ENCODE data around the gene CCDC127.
"Not testable (repeated sequence)": the region's sequence is repeated elsewhere in the genome, so short reads cannot be mapped to it uniquely, and the experiment has no call there.

Gene CCDC127

DNA sequence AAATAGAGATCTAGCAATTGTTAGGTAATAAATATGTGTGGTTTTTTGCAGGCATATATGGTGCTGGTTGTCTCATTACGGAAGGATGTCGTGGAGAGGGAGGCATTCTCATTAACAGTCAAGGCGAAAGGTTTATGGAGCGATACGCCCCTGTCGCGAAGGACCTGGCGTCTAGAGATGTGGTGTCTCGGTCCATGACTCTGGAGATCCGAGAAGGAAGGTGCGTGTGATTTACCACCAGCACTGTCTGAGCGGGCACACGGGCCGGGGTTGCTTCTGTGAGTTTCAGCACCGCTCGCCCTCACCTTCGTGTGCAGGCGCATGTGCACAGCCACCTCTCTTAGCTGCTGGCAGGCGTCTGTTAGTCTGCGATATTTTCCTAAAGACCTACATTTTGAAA, 15.5 kb upstream of the CCDC127 start:
- DNase-seq = not testable (repeated sequence)

DNA sequence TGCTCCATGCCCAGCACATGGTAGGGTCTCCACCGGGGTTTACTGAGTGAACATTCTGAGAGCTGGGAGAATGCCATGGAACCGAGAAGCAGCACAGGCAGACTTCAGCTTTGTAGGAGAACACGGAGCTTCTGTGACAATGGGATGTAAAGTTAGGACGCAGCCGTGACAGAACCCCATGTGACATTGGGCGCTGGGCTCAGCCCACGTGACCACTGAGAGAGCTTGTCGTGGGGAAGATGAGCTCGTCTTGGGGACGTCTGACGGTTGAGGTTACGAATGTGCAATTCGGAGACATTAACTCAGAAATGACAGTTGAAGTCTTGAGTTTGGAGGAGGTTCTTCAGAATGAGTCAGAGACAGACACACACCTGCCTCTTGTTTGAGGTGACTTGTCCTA, 13.7 kb upstream of the CCDC127 start:
- DNase-seq = no peak

DNA sequence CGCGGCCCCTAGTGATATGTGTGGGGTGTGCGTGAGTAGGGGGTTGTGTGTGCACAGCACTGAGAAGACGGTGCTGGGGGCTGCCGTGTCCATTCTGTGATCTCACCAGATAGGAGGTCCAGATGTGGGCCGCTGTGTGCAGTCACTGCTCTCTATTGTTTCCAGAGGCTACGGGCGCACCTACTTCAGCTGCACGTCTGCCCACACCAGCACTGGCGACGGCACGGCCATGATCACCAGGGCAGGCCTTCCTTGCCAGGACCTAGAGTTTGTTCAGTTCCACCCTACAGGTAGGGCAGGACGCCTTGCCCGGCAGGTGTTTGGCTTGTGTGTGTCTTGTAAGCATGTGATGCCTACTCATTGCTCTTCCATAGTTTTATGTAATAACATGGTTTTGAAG, 12.8 kb upstream of the CCDC127 start:
- DNase-seq = no peak

DNA sequence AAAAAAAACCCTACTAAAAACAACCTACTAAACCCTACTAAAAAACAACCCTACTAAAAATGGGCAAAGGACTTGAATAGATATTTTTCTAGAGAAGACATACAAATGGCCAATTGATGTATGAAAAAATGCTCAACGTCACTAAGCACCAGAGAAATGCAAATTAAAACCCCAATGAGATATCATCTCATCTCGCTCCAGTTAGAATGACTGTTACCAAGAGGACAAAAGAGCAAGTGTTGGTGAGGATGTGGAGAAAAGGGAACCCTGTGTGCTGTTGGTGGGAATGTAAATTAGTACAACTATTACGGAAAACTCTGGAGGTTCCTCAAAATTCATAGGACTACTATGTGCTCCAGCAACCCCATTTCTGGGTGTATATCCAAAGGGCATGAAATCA, 10.9 kb upstream of the CCDC127 start:
- DNase-seq = no peak

DNA sequence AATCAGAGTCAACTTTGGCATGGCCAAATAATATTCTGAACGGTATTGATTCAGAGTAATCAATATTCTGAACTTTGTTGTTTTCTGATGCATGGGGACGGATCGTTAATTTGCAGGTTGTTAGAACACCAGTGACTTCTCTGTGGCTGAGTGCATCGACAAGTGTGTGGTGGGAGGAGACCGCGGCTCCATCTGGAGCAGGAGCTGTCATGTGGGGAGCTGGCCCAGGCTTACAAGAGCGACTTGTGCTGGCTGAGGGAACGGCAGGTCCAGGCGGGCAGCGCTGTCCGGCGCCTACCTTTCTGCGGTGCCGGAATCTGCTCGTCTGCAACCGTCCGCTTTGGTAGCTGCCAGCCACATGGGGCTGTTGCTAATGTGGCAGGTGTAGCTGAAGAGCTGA, 9.4 kb upstream of the CCDC127 start:
- DNase-seq = not testable (repeated sequence)

DNA sequence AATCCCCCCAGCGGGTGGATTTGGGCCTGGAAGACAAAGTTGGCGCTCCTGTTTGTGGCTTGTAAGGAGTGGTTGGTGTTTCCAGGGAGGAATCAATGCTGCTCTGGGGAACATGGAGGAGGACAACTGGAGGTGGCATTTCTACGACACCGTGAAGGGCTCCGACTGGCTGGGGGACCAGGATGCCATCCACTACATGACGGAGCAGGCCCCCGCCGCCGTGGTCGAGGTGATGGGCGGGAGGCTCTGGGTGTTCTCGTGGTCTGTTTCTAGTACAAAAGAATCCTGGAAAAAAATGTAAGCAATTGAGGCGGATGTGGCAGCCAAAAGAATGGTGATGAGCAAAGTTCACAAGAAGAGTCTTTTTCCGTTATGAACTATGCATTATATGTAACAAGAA, 7.4 kb upstream of the CCDC127 start:
- no peak for DNase-seq

DNA sequence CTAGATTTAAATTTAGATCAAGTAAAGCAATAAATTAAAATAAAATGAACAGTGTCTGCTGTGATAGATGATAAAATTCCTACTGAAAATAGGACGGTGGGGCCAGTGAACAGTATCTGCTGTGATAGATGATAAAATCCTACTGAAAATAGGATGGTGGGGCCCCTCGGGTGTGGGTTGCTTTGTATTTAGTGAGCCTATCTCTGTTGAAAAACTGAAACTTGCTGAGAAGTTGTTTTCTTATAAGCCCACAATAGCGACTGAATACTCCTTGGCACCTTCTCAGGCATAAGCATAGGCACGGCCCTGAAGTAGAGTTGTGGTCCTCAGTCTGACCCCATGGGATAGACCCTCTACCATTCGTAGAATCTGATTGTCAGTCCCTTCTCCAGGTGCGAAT, 5.8 kb upstream of the CCDC127 start:
- DNase-seq = no peak

DNA sequence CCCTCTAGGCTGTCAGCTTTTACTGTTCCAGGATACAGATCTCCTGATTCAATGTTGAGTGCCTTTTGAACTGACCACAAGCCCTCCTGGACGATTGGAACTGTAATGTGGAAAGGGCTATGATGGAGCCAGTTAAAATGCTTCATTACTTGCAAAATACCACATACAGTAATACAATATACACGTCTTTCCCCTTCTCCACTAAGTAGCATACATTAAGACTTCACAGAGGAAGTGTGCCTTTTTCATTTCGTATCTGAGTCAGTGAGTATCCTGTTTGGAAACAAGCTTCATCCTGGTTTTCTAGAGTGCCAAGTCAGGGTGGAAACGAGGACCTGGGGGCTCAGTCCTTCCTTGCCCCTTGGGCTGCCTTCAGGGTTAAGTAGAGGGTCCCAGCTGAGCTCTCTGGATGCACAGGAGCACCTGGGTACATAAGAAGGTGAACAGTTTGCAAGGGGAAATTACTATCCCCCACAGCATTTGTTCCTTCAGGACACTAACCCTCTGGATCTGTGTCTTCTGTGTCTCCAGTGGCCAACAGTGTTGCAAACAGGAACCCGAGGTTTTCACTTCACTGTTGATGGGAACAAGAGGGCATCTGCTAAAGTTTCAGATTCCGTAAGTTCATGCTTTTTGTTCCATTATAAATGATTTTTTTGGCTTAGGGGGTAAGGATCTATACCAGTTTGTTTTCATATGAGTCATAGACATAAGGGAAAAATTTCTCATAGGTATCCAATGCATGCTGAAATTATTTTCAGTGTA, 5.2 kb upstream of the CCDC127 start:
- DNase-seq = not testable (repeated sequence)

DNA sequence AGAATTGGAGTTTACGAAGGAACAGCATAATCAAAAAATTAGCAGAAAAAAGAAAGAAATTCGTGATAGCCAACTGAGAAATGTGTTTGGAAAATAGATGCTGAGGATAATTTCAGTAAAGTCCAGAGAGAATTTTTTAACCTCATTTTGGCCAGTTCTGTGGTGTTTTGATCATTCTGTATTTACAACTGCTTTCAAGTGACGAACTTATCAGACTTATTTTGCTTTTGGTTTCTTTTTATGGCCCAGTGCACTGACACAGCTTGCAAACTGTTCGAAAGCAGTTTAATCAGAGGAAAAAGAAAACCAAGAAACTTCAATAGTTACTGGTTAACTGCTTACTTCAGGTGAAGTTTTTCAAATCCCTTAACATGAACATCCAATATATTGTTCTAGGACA, 2.0 kb upstream of the CCDC127 start:
- no peak for DNase-seq

DNA sequence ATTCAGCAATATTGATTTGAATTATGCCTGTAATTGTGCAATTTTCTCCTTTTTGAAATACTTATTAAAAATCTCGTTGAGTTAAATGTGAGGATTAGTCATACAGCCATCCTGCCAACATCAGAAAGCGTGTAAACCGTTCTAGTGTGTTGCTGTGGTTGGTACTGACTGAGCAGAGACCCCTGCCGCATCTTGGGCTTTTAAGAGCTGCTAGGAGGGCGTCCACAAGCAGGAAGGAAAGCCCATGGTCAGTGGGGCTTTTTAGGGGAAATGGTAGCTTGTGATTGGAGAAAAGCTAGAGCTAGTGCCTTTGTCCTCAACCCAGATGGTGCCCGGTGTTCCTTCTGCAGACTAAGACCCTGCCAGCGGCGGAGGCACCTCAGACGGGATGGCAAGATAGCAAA, 1.5 kb upstream of the CCDC127 start:
- no peak for DNase-seq

DNA sequence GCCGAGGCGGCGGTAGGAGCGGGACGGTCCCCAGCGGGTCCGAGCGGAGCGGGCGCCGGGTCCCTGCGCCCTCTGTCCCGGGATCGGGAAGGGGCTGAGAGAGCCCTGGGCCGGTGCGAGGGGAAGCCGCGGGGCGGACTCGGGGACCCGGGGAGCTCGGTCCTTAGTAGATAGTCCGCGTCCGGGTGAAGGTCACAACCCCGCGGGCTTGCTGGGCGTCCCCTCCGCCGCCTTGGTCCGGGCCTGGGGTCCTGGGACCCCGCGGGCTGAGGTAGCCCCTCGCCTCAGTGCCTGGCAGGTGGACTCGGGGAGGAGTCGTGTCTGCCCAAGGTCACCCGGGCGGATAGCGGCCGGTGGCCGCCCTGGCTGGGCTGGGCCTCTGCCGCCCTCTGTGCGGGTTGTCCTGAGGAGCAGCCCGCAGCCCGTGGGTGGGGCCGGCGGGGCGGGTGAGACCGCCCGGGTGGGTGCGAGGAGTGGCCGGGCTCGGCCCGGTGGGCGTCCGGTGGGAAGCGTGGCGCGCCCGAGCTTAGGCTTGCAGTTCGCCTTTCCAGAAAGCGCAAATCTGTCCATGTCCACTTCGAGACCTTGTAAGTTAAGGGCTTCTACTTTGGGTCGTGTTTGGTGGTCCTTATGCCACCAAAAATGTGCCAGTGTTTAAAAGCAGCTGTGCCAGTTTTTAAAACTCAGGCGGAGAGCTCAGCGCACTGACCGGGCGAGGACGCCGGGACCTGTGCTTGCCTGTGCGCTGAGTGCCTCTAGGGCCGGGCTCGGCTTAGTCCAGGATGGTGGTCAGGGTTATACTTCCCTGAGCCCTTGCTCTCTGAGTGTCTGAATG, 721 bp upstream of the CCDC127 start:
- DNase-seq = no peak

DNA sequence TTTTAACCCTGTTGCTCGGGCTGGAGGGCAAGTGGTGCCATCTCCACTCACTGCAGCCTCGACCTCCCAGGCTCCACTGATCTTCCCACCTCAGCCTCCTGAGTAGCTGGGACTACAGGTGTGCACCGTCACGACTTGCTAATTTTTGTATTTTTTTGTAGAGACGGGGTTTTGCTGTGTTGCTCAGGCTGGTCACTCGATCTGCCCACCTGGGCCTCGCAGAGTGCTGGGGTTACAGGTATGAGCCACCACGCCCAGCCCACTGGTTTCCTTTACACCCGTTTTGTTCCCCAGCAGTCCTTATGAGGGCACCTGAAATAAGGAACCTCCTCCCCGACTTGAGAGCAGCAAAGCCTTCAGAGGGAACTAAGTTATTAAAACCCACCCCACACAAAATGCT, 1.9 kb downstream of the CCDC127 start:
- not testable (repeated sequence) for DNase-seq

DNA sequence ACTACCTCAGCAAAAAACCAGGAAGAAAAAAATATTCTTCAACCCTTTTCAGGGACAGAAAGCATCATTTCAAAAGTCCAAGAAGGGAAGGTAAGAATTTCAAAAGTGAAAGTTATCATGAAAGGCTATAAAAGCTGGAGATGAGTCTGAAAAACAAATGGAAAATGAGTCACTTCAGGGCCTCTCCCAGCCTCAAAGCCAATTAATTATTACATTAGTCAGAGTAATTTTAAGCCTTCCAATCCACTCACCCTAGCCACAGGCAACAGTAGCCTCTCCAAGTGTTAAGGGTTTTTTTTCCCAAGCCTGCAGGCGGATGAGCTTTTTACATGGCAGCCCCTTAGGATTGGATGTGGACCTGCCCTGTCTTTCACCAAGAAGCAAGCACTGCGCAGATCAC, 2.7 kb downstream of the CCDC127 start:
- not testable (repeated sequence) for DNase-seq

DNA sequence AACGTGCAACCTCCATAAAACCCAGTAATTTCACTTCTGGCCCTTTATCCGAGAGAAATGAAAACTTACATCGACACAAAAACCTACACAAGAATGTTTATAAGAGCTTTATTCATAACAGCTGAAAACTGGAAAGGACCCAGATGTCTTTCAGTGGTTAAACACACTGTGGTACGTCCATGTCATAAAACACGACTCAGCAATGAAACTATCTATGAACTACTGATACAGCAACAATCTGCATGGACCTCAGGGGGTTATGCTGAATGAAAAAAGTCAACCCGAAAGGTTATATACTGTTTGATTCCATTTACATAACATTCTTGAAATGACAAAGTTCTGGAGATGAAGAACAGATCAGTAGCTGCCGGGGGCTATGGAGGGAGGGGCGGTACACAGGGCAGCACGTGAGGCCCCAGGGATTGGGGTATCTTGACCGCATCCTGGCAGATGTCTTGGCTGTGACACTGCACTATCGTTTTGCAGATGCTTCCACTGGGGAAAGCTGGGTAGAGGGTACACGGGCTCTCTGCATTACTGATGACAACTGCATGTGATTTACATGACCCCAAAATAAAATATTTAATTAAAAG, 4.1 kb downstream of the CCDC127 start:
- DNase-seq = no peak

DNA sequence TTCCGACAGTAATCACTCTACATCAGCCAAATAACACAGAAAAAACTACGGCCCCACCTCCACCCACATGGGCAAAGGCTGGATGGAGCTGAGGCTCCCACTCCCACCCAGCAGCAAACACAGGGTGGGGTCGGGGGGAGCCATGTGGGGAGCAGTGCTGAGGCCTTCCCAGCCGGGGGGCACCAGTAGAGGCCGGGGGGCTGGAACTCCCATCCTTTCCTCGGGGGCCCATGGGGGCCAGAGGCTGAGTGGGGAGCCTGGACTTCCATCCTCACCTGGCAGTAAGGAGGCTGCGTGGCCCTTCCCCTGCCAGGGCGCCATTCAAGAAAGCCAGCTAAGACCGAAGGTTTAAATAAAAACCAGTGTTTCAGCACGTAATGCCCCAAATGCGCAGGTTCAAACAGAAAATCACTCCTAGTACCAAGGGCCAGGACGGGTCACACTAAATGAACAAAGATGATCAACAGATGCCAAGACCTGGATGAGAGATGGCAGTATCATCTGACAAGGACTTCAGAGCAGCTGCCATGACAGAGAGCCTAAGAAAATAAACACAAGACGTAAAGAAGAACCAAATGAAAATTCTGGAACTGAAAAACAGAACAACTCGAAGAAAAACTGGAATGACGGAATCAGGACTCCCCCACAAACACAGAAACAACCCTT, 9.4 kb downstream of the CCDC127 start:
- no peak for DNase-seq

DNA sequence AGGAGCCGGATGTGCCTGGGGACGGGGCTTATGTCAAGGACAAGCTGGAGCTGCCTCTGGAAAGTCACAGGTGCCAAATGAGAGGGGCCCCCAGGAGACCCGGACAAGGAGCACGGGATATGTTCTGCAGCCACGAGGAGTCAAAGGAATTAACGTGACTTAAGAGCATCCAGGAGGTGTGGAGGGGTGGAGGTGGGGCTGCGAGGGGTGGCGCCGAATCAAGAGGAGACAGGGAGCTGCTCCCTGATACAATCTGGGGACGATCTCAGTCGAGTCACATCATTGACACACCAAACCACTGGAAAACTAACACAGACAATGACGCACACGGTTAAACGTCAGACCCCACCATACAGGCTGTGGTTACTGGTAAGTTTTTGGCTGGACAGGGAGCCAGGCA, 10.4 kb downstream of the CCDC127 start:
- DNase-seq = no peak

DNA sequence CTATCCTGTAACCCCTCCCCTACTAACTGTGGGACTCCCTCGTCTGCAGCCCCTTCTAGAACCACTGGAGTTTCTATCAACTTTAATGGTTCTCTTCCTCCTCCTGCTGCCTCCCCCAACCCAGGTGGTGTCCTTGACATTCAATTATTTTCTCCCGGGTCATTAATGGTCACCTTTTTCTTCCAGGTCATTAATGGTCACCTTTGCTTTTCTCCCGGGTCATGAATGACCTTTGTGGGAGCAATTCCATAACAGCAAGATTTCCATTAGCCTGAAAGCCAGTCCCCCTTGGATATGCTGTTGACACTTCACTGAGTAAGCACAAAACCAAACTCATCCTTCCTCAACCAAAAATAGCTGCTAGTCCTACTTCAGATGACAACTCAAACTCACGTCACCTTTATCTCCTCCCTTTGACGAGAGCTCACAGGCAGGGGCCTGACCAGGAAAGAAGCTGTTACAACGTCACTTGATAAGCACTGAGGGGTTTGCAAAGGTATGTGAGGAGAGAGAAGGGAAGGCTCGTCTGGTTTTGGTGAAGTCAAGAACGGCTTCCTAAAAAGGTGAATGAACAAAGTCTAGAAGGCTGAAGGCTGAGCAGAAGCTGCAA, 10.9 kb downstream of the CCDC127 start:
- DNase-seq = no peak

DNA sequence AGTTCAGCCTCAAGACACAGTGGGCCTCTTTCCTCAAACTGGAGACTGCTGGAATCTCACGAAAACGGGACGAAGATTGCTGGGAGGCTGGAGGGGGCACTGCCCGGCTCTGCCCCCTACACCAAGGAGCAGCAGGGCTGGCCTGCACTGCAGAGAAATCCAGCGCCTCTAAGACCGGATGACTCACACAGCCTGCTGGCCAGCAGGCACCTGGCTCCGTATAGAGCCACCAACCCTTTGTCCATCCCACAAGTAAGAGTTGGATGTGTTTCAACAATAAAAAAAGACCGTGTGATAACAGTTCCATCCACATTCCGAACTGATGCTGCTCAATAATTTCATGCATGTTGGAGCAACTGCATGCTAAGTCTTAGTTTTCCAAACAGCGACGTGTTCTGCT, 11.5 kb downstream of the CCDC127 start:
- no peak for DNase-seq

DNA sequence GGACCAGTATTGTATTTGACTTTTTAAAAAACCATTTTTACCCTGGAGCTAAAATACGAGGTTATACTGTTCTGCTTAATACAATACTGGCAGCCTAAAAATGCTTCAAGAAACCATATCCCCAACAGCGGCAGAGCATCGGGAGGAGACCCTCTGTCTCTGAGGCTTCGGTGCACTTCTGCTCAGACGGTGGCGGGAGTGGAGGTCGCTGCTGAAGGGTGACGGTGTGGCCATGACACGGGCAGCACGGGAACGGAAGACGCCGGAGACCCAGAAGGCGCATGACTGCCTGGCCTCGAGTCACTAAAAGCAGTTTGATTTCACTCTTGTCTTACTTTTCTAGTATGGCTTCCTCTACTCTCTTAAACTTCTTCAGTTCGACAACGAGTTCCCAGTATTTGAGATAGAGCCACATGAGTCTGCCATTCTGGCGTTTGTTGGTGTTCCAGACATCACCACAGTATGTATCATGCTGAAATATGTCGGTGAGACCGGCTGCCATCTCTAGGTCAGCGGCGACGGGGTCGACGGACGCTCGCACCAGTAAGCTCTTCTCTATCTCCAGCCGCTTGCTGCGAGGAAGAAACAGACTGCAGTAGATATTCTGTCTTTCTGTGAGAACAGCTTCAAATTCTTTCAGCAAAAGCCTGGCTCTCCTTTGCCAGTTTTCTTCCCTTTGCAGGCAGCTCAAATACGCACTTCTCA, 12.8 kb downstream of the CCDC127 start:
- DNase-seq = no peak

DNA sequence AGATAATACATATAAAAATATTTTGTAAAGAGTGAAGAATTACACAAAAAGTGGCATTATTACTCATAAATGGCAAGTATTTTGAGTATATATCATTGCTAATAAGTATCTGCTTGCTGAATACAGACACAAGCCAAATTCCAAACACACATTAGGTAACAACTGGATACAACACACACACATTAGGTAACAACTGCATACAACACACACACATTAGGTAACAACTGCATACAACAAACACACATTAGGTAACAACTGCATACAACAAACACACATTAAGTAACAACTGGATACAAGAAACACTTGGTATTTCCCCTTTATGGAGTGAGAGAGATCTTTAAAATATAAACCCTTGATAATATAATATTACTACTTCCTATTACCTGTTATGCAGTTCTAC, 13.5 kb downstream of the CCDC127 start:
- no peak for DNase-seq

DNA sequence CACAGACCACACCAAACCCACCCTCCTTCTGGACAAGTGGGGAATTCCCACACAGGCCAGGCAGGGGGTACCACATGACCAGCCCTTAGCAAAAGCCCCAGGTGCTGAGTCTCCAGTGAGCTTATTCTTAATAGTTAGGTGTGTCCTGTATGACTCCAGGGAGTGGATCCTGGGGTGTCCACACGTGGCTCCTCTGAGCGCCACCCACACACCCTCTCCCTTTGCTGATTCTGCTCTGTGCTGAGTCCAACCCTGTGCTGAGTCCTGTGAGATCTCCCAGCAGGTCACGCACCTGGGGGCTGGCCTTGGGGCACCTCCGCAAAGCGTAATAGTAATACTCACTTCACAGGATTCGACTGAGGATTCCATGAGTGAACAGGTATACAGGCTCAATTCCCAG, 14.0 kb downstream of the CCDC127 start:
- no peak for DNase-seq

DNA sequence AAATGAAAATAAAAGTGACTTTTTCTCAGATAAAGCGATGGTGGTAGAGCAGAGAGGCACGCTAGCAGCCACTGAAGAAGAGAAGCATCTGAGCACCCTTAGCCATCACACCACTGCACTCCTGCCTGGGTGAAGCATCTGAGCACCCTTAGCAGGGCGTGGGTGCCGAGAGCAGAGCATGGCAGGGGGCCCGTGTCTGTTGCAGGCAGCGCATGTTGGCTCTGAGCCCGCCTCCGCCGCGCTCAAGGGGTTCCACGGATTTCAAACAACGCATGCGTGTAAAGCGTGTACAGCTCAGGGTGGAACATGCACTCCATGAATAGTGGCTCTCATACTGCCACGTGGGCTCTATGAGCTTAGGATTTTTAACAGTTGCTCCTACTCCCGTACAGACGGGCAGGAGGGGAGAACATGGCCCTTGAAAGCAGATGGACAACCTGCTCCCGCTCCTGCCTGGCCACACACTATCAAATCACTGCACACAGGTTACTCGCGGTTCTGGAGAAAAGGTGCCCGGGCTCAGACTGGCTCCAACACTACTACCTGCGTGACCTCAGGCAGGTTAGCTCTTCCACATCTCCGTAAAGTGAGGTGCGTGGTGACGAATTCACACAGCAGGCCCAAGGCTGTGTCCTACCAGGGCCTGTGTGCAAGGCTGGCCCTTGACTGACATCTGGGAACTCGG, 14.6 kb downstream of the CCDC127 start:
- DNase-seq = no peak
